ENCODE results near the gene PDE4D.

- TF ChIP-seq EZH2 (IDR thresholded peaks at IDR 0.05; ENCODE audit: insufficient read depth, poor library complexity, severe bottlenecking), result no peak
- no peak for TF ChIP-seq EZH2phosphoT487 (IDR thresholded peaks at IDR 0.05; ENCODE audit: insufficient read depth, low read depth)
Measured at GRCh38 chr5:59407967-59408366, 485.6 kb downstream of the PDE4D start.

Data from GM23248 (cell line).